GM21529 (cell line): Measurements from ENCODE around the gene ALKBH6.
"Not testable (repeated sequence)": the region's sequence is repeated elsewhere in the genome, so short reads cannot be mapped to it uniquely, and the experiment has no call there.

Source experiments
- ATAC-seq: cut with Tn5 transposase; IDR thresholded peaks from one replicate; pipeline ENCODE4 v1.9.1; 2021; ENCODE audit not compliant: unreplicated experiment

Gene ALKBH6

DNA sequence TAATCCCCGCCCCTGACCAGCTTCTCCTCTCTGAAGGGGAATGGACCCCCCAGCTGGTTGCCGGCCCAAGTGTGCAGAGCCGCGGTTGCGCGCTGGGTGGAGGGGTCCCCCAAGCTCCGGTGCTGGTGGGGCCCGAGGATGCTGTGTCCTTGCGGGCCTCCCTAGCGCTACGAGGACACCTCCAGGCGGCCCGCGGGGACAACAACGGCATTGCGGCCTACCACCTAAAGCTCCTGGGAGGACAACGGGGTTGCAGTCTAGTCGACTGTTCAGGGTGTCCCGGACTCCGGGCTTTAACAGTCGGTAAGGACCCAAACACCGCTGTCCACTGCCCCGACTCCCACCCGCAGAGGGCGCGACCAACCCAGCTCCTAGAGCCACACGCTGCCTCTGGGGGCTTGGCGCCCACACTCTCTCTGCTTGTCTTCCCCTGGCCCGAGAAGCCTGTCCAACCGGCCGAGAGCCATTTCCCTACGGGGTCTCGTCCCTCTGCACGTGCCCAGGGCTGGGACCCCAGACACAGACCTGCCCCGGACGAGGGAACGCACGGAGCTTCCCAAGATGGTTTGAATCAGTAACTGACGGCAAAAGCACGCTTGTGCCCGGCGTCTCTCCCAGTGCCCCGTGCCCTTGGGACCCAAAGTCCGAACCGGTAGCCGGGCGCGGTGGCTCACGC lies 20.0 kb downstream of the ALKBH6 start:
- no peak for ATAC-seq

DNA sequence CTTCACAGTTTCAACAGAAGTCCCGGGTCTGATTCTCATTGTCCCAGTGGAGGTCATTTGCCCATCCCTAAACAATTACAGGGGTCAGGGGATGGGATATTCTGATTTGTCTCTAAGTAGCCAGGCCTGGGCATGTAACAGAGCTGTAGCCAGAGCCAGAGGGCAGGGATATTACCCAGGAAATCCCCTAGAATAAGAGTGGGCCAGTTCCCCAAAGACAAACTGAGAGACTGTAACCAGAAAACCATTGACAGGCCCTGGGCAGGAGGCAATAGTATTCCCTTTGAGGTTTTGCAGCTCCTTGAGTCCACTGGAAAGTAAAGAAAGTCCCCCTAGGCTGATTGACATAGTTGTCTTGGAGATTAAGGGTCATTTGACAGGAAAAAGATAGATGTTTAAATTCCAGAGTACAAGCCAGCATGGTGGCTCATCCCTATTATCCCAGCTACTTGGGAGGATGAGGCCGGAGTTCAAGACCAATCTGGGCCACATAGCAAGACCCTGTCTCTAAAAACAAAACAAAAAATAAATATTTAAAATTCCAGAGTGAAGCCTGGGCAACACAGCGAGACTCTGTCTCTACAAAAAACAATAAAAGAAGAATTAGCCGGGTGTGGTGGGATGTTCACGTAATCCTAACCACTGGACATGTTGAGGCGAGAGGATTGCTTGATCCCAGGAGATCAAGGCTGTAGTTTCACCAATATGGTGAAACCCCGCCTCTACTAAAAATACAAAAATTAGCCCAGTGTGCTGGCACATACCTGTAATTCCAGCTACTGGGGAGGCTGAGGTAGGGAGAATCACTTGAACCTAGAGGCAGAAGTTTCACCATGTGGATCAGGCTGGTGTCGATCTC lies 20.9 kb downstream of the ALKBH6 start:
- no peak for ATAC-seq

GRCh38 chr19:35991731-35992450 lies 22.1 kb downstream of the ALKBH6 start:
- no peak for ATAC-seq

DNA sequence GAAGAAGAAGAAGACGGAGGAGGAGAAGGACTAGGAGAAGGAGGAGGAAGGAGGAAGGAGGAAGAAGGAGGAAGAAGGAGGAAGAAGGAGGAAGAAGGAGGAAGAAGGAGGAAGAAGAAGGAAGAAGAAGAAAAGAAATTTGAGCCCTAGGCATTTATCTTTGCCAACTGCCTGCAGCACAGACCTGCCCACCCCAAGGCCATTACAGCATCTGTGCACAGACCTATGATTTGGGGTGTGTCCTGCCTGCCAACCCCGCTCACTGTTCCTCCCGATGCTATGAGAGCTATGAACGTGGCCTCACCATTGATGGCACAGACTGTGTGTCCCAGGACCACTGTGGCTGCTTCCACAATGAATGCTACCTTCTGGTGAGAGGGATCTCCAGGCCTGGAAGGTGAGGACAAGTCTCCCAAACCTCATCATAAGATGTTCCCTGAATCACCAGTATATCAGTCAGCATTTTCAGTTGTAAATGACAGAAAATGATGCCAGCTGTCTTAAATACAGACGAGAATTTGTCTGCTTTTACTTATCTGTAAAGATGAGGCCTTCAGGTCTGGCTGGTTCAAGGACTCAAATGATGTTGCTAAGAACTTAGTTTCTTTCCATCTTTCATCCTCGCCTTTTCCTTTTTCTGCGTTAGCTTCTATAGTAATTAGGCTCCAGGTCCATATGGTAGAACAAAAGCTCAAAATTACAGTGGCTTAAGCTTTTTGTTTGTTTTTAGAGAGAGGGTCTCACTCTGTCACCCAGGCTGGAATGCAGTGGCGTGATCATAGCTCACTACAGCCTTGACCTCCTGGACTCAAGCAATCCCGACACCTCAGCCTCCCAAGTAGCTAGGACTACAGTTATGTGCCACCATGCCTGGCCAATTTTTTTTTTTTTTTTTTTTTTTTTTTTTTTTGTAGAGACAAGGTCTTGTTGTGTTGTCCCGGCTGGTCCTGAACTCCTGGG lies 23.0 kb downstream of the ALKBH6 start:
- no peak for ATAC-seq

GRCh38 chr19:35990156-35990555 lies 23.9 kb downstream of the ALKBH6 start:
- ATAC-seq = no peak

DNA sequence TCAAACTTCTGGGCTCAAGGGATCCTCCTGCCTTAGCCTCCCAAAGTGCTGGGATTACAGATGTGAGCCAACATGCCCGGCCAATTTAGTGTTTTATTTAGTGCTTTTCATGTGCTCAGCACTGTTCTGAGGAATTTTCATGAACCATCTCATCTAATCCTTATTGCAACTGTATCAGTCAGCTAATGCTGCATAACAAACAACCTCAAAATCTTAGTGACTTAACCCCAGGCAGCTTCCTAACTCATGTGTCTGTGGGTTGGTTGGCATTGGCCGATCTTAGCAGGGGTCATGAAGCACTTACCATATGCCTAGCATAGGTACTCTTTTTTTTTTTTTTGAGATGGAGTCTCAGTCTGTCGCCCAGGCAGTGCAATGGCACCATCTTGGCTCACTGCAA lies 25.2 kb downstream of the ALKBH6 start:
- ATAC-seq = no peak

- no peak for ATAC-seq
Observed at GRCh38 chr19:35987571-35987896, 26.5 kb downstream of the ALKBH6 start.

DNA sequence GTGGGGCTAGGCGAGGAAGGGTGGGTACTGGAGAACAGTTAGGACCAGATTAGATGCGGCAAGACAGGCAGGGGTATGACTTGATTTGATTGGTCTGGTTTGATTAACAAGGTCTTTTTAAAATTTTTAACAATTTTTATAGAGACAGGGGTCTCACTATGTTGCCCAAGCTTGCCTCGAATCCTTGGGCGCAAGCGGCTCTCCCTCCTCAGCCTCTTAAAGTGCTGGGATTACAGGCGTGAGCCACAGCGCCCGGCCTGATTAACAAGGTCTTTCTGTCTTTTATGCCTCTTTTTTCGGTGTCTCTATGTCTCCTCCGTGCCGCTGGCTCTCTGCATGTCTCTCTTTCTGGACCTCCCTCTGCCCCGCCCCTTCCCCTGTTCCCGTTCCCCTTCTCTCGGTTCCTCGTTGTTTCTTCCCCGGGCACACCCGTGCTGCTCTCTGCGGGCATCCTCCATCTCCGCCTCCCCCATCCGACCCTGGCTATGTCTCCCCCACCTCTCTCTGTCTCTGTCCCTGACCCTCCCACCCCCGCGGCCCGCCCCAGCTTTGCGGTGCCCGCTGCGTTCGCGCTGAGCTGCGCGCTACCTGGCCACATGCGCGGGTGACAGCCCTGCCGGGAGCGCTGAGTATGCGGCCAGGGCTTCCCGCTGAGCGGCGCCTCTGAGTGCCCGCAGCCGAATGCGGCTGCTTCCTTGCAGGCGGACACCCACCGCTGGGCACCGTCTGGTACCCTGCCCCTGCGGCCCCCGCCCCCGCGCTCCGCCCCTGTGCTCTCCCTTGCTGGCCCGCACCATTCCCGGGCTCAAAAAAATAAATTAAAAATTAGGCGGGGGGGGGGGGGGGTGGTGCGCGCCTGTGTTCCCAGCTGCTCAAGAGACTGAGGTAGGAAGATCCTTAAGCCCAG lies 27.1 kb downstream of the ALKBH6 start:
- no peak for ATAC-seq

DNA sequence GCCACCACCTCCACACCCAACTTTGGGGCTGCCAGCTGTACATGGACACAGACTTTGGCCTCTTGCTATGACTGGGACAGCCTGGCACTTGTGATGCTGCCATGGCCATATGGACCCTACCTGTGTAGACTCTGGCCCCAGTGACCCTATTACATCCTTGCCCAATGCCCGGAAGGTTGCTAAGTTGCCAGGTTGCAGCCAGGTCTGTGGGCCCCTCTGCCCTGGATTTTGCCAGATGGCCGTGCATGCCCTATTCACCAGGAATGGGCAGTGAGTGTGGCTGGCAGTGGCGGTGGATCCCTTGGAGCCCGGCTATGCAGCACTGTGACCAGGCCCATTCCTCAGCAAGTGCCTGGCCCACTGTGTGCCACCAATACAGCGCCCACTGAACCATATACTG lies 27.9 kb downstream of the ALKBH6 start:
- no peak for ATAC-seq

DNA sequence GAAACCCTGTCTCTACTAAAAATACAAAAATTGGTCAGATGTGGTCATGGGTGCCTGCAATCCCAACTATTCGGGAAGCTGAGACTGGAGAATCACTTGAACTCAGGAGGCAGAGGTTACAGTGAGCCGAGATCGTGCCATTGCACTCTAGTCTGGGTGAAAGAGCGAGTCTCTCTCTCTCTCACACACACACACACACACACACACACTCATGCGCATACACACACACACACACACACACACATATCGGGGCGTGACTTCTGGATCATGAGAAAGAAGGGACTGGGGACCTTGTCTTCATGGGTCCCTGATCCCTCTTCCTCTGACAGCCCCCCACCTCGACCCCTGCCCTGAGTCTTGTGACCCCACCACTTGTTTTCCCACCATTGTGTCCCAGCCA lies 30.8 kb downstream of the ALKBH6 start:
- no peak for ATAC-seq

GRCh38 chr19:35980997-35981396 lies 33.0 kb downstream of the ALKBH6 start:
- not testable (repeated sequence) for ATAC-seq

DNA sequence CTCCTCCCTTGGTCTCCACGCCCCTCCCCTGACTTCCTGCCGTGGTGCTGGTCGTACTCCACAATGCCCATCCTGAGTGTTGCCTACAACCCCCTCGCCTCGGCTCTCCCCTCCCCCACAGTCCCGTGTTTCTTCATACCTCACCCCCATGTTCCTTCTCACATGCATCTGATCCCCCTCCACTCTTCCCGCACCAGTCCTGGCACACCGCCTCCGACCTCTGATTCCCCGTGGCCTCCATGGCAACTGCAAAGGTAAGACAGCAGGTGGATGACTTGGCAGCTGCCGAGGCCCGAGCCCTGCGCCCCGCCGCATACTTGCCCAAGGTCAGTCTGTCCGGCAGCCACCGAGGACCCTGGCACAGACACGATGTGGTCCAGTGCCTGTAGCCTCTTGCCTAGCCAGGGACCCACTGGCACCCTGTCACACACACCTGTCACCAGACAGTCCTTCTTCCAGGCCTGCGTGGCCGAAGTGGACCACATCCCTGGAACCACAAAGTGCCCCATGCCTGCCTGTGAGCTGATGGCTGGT lies 35.1 kb downstream of the ALKBH6 start:
- no peak for ATAC-seq

- ATAC-seq = no peak
Observed at GRCh38 chr19:35978271-35978670, 35.7 kb downstream of the ALKBH6 start.

DNA sequence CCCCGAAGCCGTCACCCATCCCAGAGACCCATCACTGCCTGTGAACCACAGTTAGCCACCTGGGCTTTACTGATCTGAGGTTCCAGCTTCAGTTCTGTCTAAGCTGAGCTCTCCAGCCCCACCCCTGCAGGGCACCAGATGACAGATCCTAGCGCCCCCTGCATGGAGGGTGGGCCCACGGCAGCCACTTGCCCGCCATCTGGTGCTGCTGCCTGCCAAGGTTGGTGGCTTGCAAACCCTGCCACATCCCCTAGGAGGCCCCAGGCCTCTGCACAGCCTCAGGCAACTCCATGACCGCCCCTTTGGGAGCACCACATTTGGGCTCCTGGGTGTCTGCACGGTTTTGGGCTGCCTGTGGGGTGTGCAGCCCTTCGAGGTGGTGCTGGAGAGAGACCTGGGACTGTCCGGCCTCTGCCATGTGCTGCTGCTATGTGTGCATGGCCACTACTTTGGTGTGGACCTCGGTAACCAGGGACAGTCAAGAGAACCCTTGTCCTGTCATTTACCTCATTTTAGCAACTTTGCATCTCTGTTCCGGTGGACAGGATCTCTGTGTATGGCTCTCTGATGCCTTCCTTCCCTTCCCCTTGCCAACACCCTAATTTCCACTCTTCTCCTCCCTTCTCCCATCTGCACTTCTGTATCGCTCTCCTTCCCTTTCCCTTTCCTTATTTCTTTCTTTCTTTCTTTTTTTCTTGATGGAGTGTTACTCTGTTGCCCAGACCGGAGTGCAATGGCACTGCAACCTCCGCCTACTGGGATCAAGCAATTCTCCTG lies 36.4 kb downstream of the ALKBH6 start:
- no peak for ATAC-seq

- no peak for ATAC-seq
Observed at GRCh38 chr19:35975608-35976214, 38.3 kb downstream of the ALKBH6 start.

DNA sequence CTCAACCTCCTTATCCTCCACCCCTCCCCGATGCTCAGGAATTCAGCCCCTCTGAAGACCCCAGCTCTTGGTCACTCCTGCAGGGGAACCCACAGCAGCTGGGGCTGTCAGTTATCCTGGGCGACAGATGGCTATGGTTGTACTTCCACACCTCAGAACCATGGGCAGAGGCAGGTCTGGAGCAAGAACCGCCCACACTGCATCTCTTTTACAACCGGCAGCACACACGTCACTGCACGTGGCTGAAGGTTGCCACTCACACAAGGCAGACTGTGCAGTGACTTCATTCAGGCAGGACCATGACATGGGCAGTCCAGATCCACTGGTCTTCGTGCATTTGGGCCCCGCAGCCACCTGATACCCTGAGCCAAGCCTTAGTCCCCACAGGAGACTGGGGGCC lies 40.5 kb downstream of the ALKBH6 start:
- no peak for ATAC-seq

GRCh38 chr19:35966771-35967170 lies 47.2 kb downstream of the ALKBH6 start:
- ATAC-seq = no peak

GRCh38 chr19:35963514-35963913 lies 50.5 kb downstream of the ALKBH6 start:
- ATAC-seq = no peak
